Body of pancreas (tissue), 4 donors: ENCODE results near the gene DDX41. TPM values are rescaled to one million over a fixed set of nuclear protein-coding genes. Genes with fewer than 3 reads are reported as not detected.
A peak's percentile ranks its signal among the peaks of the same experiment; 100 is the strongest.

Experiments
- ATAC-seq: fragments of 150-250 bp; one replicate; pipeline ENCODE4 v1.9.1; 2016
- DNase-seq, 4 donors: peaks; one replicate each; pipeline ENCODE4 v3.0.0-alpha.2; 2019
- H3K27ac ChIP-seq, 4 donors: fragments of 200-600 bp; sonication (generic); 1 replicate in 3 of 4; 2 replicates in 1 of 4; pipeline versions ENCODE4 v1.5.1 to v1.6.1; 2016 to 2019; ENCODE audit warnings: mild to moderate bottlenecking in 1 of 4, mixed read lengths in 1 of 4, moderate library complexity in 1 of 4
- H3K27me3 ChIP-seq, 2 donors: fragments of 200-600 bp; sonication (generic); one replicate each; pipeline ENCODE4 v1.6.0; 2016; ENCODE audit warnings: mild to moderate bottlenecking in 1 of 2
- H3K36me3 ChIP-seq, 2 donors: fragments of 200-600 bp; sonication (generic); replicated peaks in 1 of 2; 2 replicates each; pipeline ENCODE4 v1.5.1; 2016; ENCODE audit warnings: low read depth in 2 of 2; ENCODE audit not compliant: insufficient read depth in 1 of 2
- H3K4me1 ChIP-seq: fragments of 200-600 bp; sonication (generic); one replicate; pipeline ENCODE4 v1.6.0; 2016
- H3K4me3 ChIP-seq, 2 donors: fragments of 200-600 bp; sonication (generic); 1 replicate in 1 of 2; 2 replicates in 1 of 2; pipeline ENCODE4 v1.5.1; 2016 to 2019
- H3K9me3 ChIP-seq, 3 donors: fragments of 200-600 bp; sonication (generic); 1 replicate in 2 of 3; 2 replicates in 1 of 3; pipeline ENCODE4 v1.5.1; 2016
- CTCF ChIP-seq, 7 experiments: fragments of 450-650 bp in 4 of 7; fragments of 200-600 bp in 3 of 7; sonication (generic) in 3 of 7; IDR thresholded peaks; one replicate each; pipeline ENCODE4 v1.5.1; 2016 to 2019; ENCODE audit warnings: antibody characterized with exemption in 7 of 7
- POLR2A ChIP-seq, 3 donors: fragments of 450-650 bp; IDR thresholded peaks; one replicate each; pipeline ENCODE4 v1.6.1; 2016; ENCODE audit warnings: antibody characterized with exemption in 3 of 3, mild to moderate bottlenecking in 2 of 3
- WGBS, 2 donors: methylation state at CpG; one replicate each; pipeline ENCODE4 v1.1.5; 2017; 5-methylcytosine and 5-hydroxymethylcytosine counted together
- intact Hi-C: fragments of 100-400 bp; cut with DNase I; formaldehyde crosslinking; loops from one replicate; pipeline ENCODE4 v1.15.1; 2023
- total RNA-seq, 2 donors: library from RNA; depleted of rRNA; stranded (reverse); fragments of >200 nt; gene quantifications; one replicate each; pipeline ENCODE4 v1.1.0, GENCODE V29; 2016

Gene DDX41
- total RNA-seq, 2 donors from 2014 or later = 86.1 to 115 TPM

- Histone ChIP-seq H3K4me1 (peaks cover 24% of the 10 kb centered on the region), H3K27me3 (no peaks in the 10 kb centered on the region), H3K27ac (no peak overlapping the region), H3K4me3 (no peak overlapping the region), H3K36me3 (no peaks in the 10 kb centered on the region), H3K9me3 (no peaks in the 10 kb centered on the region)
- intact Hi-C loops = loop anchor here (5.0 kb wide), 1 partner anchor 42 kb away; no protein-coding TSS in a partner anchor
- DNase-seq (no peak), ATAC-seq (no peak)
- TF ChIP-seq CTCF (IDR thresholded peaks at IDR 0.05) (no peak), POLR2A (IDR thresholded peaks at IDR 0.05) (no peak)
- WGBS, 2 donors = 85 to 94% methylated on average over 5 of the region's 5 CpGs
Observed at GRCh38 chr5:177555665-177556064, 38.9 kb upstream of the DDX41 start.

GRCh38 chr5:177555228-177555627 is 38.5 kb upstream of the DDX41 start:
- Histone ChIP-seq H3K9me3 (no peaks in the 10 kb centered on the region), H3K4me1 (peaks cover 24% of the 10 kb centered on the region), H3K4me3 (no peak overlapping the region), H3K36me3 (no peaks in the 10 kb centered on the region), H3K27me3 (no peaks in the 10 kb centered on the region), H3K27ac (no peak overlapping the region)
- intact Hi-C loops = loop anchor here (5.0 kb wide), 1 partner anchor 42 kb away; no protein-coding TSS in a partner anchor
- no peak for ATAC-seq
- TF ChIP-seq POLR2A (IDR thresholded peaks at IDR 0.05) = no peak
- TF ChIP-seq CTCF (IDR thresholded peaks at IDR 0.05) = no peak
- DNase-seq = no peak
- 59% methylated on average over 2 of the region's 2 CpGs for WGBS, 2 donors

DNA sequence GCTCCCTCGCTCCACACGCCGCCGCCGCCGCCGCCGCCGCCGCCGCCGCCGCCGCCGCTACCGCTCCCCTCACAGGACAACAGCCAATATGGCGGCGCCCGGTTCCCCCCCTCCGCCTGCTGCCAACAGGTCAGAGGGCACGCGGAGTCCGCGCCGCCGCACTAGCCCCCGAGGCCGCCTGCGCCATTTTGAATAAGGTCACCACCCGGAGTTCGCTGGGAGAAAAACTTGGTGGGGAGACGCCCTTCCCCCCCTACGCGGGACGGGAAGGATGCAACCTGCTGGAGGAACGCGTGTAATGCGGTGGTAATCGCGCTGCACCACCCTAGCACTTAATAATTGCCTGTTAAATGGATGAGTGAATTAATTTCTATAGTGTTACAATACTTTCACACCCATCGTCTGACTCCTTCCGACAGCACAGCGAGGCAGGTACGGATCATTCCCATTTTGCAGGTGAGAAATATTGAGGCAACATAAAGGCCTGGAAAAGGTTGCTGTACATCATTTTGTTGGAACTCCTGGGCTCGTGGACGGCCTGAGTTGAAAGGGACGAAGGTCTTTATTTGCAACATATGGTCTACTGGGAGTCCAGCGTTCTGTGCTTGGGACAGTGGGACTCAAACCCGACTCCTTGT is 37.8 kb upstream of the DDX41 start, which contains the start of gene FAM193B:
TSS of gene FAM193B (minus strand) at position 90 of the 638 bp plus-strand sequence. CDS start 105 bp downstream, outside the sequence.
- Histone ChIP-seq H3K27ac (peak within 1 kb of the TSS; percentile 68 to 80 (median 76)), H3K4me3 (peak within 1 kb of the TSS; percentile 83 to 84), H3K4me1 (peaks cover 27% of the 10 kb centered on the region), H3K36me3 (no peaks in the 10 kb centered on the region), H3K27me3 (no peaks in the 10 kb centered on the region), H3K9me3 (no peaks in the 10 kb centered on the region)
- DNase-seq = peak; percentile 95 to 96 (median 96)
- ATAC-seq = peak; percentile 98
- intact Hi-C loops = loop anchor here (5.0 kb wide), 1 partner anchor 43 kb away; no protein-coding TSS in a partner anchor
- WGBS, 2 donors = 4 to 6% methylated on average over 28 to 39 of the region's 49 CpGs
- TF ChIP-seq POLR2A (IDR thresholded peaks at IDR 0.05) (peak in 2 of 3 donors; percentile 5 to 46), CTCF (IDR thresholded peaks at IDR 0.05) (peak in 5 of 7 experiments; percentile 6 to 47 (median 31))

DNA sequence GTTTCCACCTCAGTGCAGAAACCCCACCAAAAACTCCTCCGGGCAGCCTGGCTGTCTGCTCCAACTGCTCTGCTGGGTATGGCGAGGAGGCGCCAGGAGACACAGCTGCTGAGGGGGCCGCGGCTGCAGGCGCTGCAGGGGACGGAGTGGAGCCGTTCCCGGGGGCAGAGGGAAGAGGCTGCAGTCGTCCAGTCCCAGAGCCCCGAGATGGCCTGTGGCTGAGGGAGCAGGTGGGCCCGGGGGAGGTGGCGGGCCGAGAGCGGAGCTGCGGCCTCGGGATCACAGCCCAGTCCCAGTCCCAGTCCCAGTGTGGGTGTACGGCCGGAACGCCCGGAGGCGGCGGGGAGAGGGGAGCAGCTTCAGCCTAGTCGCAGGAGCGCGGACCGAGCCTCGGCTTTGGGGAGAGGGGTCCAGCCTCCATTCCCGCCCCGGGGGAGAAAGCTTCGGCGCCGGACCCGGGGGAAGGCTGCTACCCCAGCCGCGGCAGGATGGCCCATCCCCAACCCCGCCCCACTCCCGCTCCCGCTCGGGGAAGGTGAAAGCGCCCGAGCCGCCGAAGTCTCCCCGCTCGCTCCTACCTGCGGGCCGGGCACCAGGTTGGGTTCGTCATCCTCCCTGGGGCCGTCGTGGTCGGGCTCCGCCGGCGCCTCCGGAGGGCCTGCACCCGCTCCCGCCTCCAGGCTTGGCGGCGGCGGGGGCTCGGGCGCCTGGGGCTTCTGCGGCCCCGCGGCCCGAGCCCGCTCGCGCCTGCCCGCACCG is 37.1 kb upstream of the DDX41 start:
- WGBS, 2 donors = 0% methylated on average over 2 to 72 of the region's 72 CpGs
- peak; percentile 51 for ATAC-seq
- H3K4me1 ChIP-seq = peaks cover 35% of the 10 kb centered on the region

More for the DNA sequence above, 37.1 kb upstream of the DDX41 start:
- Histone ChIP-seq H3K4me3 (peak overlapping the region; percentile 83 to 84), H3K36me3 (no peaks in the 10 kb centered on the region), H3K27ac (peak overlapping the region; percentile 68 to 80 (median 76)), H3K27me3 (no peaks in the 10 kb centered on the region), H3K9me3 (no peaks in the 10 kb centered on the region)
- TF ChIP-seq POLR2A (IDR thresholded peaks at IDR 0.05) (peak in 1 of 3 donors; percentile 15), CTCF (IDR thresholded peaks at IDR 0.05) (no peak)
- intact Hi-C loops = no loop called here
- DNase-seq = peak; percentile 30 to 53 (median 47)
